RWPE2 (cell line): ENCODE results near the gene LEFTY1.
"Not testable (repeated sequence)": the region's sequence is repeated elsewhere in the genome, so short reads cannot be mapped to it uniquely, and the experiment has no call there.

Source experiments
- ATAC-seq: fragments of 200-7000 bp; cut with Tn5 transposase; 3 replicates; pipeline ENCODE4 v1.9.1; 2021; ENCODE audit warnings: low read depth
- DNase-seq: peaks from one replicate; pipeline ENCODE4 v3.0.0-alpha.2; 2020; ENCODE audit warnings: low spot score
- H3K27ac ChIP-seq: fragments of 450-650 bp; 2 replicates; pipeline ENCODE4 v1.5.1; 2017; ENCODE audit warnings: mild to moderate bottlenecking; ENCODE audit not compliant: poor library complexity, severe bottlenecking
- H3K27me3 ChIP-seq: fragments of 250-450 bp; sonication (Bioruptor Pico); 2 replicates; pipeline ENCODE4 v1.5.1; 2021; ENCODE audit warnings: mild to moderate bottlenecking, moderate library complexity; ENCODE audit not compliant: insufficient read depth, poor library complexity, severe bottlenecking
- H3K36me3 ChIP-seq: fragments of 250-450 bp; sonication (Bioruptor Pico); 2 replicates; pipeline ENCODE4 v1.5.1; 2020; ENCODE audit warnings: low read depth, mild to moderate bottlenecking, moderate library complexity
- H3K4me1 ChIP-seq: fragments of 250-450 bp; sonication (Bioruptor Pico); 2 replicates; pipeline ENCODE4 v1.5.1; 2021; ENCODE audit warnings: mild to moderate bottlenecking, moderate library complexity; ENCODE audit not compliant: insufficient read depth, poor library complexity, severe bottlenecking
- H3K4me3 ChIP-seq: fragments of 250-450 bp; sonication (Bioruptor Pico); 2 replicates; pipeline ENCODE4 v1.5.1; 2021; ENCODE audit warnings: mild to moderate bottlenecking, moderate library complexity; ENCODE audit not compliant: severe bottlenecking
- H3K9me3 ChIP-seq: fragments of 250-450 bp; sonication (Bioruptor Pico); 2 replicates; pipeline ENCODE4 v1.5.1; 2021; ENCODE audit warnings: mild to moderate bottlenecking, moderate library complexity; ENCODE audit not compliant: severe bottlenecking
- CTCF ChIP-seq: fragments of 450-650 bp; IDR thresholded peaks from one replicate; pipeline ENCODE4 v1.5.1; 2017; ENCODE audit warnings: mild to moderate bottlenecking, moderate library complexity; ENCODE audit not compliant: poor library complexity, severe bottlenecking

The LEFTY1 gene

DNA sequence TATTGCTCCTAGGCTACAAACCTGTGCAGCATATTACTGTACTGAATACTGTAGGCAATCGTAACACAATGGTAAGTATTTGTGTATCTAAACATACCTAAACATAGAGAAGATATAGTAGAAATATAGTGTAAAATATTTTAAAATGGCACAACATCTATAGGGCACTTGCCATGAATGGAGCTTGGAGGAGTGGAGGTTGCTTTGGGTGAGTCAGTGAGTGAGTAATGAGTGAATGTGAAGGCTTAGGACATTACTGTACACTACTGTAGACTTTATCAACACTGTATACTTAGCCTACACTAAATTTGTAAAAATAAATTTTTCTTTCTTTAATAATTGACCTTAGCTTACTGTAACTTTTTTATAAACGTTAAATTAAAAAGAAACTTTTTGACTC lies 44.1 kb upstream of the LEFTY1 start:
- ATAC-seq (peak; percentile 91), DNase-seq (no peak)
- Histone ChIP-seq H3K4me1 (no peaks in the 10 kb centered on the region), H3K36me3 (no peaks in the 10 kb centered on the region), H3K27ac (no peak overlapping the region), H3K27me3 (no peaks in the 10 kb centered on the region), H3K9me3 (no peaks in the 10 kb centered on the region), H3K4me3 (no peak overlapping the region)
- no peak for TF ChIP-seq CTCF

DNA sequence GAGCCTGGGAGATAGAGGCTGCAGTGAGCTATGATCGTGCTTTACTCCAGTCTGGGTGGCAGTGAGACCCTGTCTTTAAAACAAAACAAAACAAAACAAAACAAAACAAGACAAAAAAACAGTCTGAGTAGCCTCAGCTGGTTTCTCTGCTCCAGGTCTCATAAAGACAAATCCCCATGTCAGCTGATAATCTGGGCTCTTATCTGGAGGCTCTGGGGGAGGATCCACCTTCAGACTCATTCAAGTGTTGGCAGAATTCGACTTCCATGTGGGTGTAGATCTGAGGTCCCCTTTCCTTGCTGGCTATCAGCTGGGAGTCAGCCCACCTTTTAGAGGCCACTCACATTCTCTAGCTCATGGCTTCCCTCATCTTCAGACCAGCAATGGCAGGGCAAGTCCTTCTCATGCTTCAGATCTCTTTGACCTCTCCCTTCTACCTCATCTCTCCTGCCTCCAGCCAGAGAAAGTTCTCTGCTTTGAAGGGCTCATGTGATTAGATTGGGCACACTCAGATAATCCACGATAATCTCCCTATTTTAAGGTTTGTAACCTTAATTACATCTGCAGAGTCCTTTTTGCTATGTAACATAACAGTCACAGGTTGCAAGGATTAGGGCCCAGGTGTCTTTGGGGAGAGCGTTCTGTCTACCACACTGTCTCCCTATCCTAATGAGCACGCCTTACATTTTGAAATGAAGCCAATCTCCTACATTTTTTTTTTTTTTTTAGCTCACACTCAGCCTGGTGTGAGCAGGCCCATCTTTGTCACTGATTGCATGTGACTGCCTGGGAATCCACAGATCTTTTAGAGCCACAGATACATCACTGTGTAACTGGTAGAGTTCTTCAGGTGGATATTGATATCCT lies 42.6 kb upstream of the LEFTY1 start:
- H3K4me1 ChIP-seq, result no peaks in the 10 kb centered on the region
- no peak for TF ChIP-seq CTCF
- ATAC-seq (no peak), DNase-seq (no peak)
- H3K27ac ChIP-seq, result no peak overlapping the region
- H3K4me3 ChIP-seq, result no peak overlapping the region
- H3K36me3 ChIP-seq, result no peaks in the 10 kb centered on the region
- no peaks in the 10 kb centered on the region for H3K27me3 ChIP-seq
- H3K9me3 ChIP-seq, result no peaks in the 10 kb centered on the region

- DNase-seq, result no peak
- Histone ChIP-seq H3K36me3 (no peaks in the 10 kb centered on the region), H3K4me1 (no peaks in the 10 kb centered on the region), H3K9me3 (no peaks in the 10 kb centered on the region), H3K4me3 (no peak overlapping the region), H3K27me3 (no peaks in the 10 kb centered on the region), H3K27ac (no peak overlapping the region)
- TF ChIP-seq CTCF, result no peak
- no peak for ATAC-seq
Observed at GRCh38 chr1:225930566-225930965, 41.6 kb upstream of the LEFTY1 start.

- H3K4me1 ChIP-seq, H3K4me3 ChIP-seq, H3K27ac ChIP-seq, H3K36me3 ChIP-seq, H3K27me3 ChIP-seq, ATAC-seq, H3K9me3 ChIP-seq, DNase-seq: not testable (repeated sequence)
Observed at GRCh38 chr1:225929462-225929861, 40.5 kb upstream of the LEFTY1 start.

GRCh38 chr1:225928186-225929175 lies 39.5 kb upstream of the LEFTY1 start:
- ATAC-seq (no peak), DNase-seq (no peak)
- Histone ChIP-seq H3K4me3 (no peak overlapping the region), H3K4me1 (no peaks in the 10 kb centered on the region), H3K27ac (no peak overlapping the region), H3K27me3 (no peaks in the 10 kb centered on the region), H3K9me3 (no peaks in the 10 kb centered on the region), H3K36me3 (no peaks in the 10 kb centered on the region)
- no peak for TF ChIP-seq CTCF
